ENCODE results near the gene PANK4. TPM values are rescaled to one million over a fixed set of nuclear protein-coding genes. Genes with fewer than 3 reads are reported as not detected.

PANK4 gene
- total and polyA plus RNA-seq, 12 donors: 13.8 to 50.2 (median 28.4) TPM

- peak overlapping the region in 2 of 4 donors; percentile 32 to 62 for H3K4me3 ChIP-seq
- peaks cover 41 to 50% of the 10 kb centered on the region in 2 donors for H3K4me1 ChIP-seq (replicated peaks in 1 of 2)
- no peaks in the 10 kb centered on the region for H3K9me3 ChIP-seq (replicated peaks in 1 of 3)
- 14 to 29% (median 25%) methylated on average over 8 to 27 of the region's 27 CpGs for WGBS, 4 donors
- no peaks in the 10 kb centered on the region for H3K27me3 ChIP-seq
- no peak for TF ChIP-seq POLR2A (IDR thresholded peaks at IDR 0.05)
- TF ChIP-seq, protein P1, sequence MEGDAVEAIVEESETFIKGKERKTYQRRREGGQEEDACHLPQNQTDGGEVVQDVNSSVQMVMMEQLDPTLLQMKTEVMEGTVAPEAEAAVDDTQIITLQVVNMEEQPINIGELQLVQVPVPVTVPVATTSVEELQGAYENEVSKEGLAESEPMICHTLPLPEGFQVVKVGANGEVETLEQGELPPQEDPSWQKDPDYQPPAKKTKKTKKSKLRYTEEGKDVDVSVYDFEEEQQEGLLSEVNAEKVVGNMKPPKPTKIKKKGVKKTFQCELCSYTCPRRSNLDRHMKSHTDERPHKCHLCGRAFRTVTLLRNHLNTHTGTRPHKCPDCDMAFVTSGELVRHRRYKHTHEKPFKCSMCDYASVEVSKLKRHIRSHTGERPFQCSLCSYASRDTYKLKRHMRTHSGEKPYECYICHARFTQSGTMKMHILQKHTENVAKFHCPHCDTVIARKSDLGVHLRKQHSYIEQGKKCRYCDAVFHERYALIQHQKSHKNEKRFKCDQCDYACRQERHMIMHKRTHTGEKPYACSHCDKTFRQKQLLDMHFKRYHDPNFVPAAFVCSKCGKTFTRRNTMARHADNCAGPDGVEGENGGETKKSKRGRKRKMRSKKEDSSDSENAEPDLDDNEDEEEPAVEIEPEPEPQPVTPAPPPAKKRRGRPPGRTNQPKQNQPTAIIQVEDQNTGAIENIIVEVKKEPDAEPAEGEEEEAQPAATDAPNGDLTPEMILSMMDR (IDR thresholded peaks at IDR 0.05): no peak
- H3K27ac ChIP-seq: peak overlapping the region; percentile 91 to 98 (median 95)
- no peaks in the 10 kb centered on the region for H3K36me3 ChIP-seq (replicated peaks in 1 of 2)
- peak in 2 of 7 donors; percentile 28 to 72 for DNase-seq
- intact Hi-C loops (cut with DNase I): loop anchor here (5.0 to 10.0 kb wide), 3 partner anchors 130 to 353 kb away; partner anchors contain the start of genes FAAP20 (in 1 of the 2) and PEX10 (in 1 of the 2)
Observed at GRCh38 chr1:2547210-2548067, 21.0 kb upstream of the PANK4 start.

DNA sequence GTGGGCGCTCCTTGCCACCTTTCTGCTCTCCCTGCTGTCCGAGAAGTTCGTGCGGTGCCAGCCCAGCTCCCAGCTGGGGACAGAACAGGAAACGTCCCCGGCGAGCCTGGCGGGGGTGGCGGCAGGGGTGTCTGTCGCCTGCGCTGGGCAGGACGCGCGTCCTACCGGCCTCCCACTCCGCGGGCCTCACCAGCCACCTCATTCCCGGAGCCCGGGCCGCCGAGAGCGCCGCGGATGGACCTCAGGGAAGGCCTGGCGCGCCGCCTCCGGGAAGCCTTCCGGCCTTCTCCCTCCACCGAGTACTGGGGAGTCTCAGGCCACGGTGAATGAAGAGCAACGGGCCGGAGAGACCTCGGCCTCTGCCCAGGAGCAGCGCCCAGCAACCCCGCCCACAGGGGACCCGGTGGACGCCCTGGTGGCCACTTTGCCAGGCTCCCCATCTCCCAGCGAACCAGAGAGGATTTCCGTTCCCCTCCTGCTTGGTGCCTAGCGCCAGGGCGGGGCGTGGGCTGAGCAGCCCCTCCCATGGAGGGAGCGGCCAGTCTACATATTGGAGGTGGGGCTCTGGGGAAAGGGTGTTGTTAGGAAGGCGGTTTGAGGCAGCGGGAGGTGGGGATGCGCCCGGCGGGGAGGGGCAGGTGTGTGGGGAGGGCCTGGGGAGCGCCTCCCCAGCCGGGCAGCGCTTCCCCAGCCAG lies 20.3 kb upstream of the PANK4 start:
- TF ChIP-seq, protein P1 (IDR thresholded peaks at IDR 0.05): peak in 4 of 6 experiments; percentile 27 to 49 (median 35)
- peak in 1 of 2 donors; percentile 27 for TF ChIP-seq POLR2A (IDR thresholded peaks at IDR 0.05)
- peak overlapping the region in 2 of 4 donors; percentile 32 to 62 for H3K4me3 ChIP-seq
- peaks cover 41 to 50% of the 10 kb centered on the region in 2 donors for H3K4me1 ChIP-seq (replicated peaks in 1 of 2)
- intact Hi-C loops (cut with DNase I): loop anchor here (5.0 to 10.0 kb wide), 3 partner anchors 129 to 352 kb away; partner anchors contain the start of genes FAAP20 (in 1 of the 2) and PEX10 (in 1 of the 2)
- H3K27ac ChIP-seq: peak overlapping the region; percentile 24 to 98 (median 92)
- H3K36me3 ChIP-seq (replicated peaks in 1 of 2): no peaks in the 10 kb centered on the region
- H3K27me3 ChIP-seq: no peaks in the 10 kb centered on the region
- no peaks in the 10 kb centered on the region for H3K9me3 ChIP-seq (replicated peaks in 1 of 3)
- WGBS, 4 donors: 0 to 2% (median 1%) methylated on average over 9 to 52 of the region's 52 CpGs
- DNase-seq: peak; percentile 83 to 91 (median 86)

DNA sequence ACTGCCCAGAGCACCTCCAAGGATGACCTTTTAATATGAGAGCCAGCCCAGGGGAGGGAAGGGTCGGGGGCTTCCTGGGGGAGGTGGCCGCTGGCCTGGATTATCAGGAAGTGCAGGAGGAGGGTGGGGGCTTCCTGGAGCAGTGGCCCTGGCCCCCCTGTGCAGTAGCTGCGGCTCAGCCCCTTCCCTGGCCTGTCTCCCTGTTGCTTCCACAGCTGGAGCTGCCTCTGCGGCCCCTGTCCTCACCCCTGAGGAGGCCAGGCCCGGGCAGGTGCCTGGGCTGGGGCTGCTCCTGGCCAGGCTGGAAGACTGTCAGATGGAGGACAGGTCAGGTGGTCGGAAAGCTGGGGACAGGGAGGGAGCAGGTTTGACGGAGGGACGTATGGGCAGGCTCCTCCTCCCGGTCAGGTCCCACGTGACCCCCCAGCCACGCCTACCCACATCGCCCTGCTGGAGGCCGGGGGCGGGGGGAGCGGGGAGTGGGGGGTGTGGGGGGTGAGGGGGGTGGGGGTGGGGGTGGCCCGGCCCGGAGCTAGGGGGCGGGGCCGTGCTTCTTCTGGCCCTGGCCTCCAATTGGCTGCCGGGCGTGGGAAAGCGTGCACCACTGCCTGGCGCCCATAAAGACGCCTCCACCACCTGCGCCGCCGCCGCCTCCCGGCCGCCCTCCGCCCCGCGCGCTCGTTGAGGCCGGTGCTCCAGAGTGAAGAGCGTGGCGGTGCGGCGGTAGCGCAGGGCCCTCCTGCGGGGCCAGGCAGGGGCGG lies 19.5 kb upstream of the PANK4 start:
- Histone ChIP-seq H3K4me1 (replicated peaks in 1 of 2) (peaks cover 41 to 50% of the 10 kb centered on the region in 2 donors), H3K4me3 (peak overlapping the region in 2 of 4 donors; percentile 32 to 62), H3K36me3 (replicated peaks in 1 of 2) (no peaks in the 10 kb centered on the region), H3K27me3 (no peaks in the 10 kb centered on the region), H3K27ac (peak overlapping the region; percentile 24 to 98 (median 92)), H3K9me3 (replicated peaks in 1 of 3) (no peaks in the 10 kb centered on the region)
- 2 to 20% (median 7%) methylated on average over 2 to 42 of the region's 43 CpGs for WGBS, 4 donors
- TF ChIP-seq, protein P1 (IDR thresholded peaks at IDR 0.05): no peak
- peak in 1 of 2 donors; percentile 38 for TF ChIP-seq POLR2A (IDR thresholded peaks at IDR 0.05)
- peak; percentile 93 to 97 (median 94) for DNase-seq
- intact Hi-C loops (cut with DNase I): loop anchor here (5.0 to 10.0 kb wide), 3 partner anchors 129 to 351 kb away; partner anchors contain the start of genes FAAP20 (in 1 of the 2) and PEX10 (in 1 of the 2)
